Measurements from ENCODE around the gene UBE4B. TPM values are rescaled to one million over a fixed set of nuclear protein-coding genes. Genes with fewer than 3 reads are reported as not detected.
A peak's percentile ranks its signal among the peaks of the same experiment; 100 is the strongest.
"Not testable (repeated sequence)": the region's sequence is repeated elsewhere in the genome, so short reads cannot be mapped to it uniquely, and the experiment has no call there.

Gene UBE4B
- total RNA-seq, 1 experiment from 2014 or later, result 54.7 TPM

DNA sequence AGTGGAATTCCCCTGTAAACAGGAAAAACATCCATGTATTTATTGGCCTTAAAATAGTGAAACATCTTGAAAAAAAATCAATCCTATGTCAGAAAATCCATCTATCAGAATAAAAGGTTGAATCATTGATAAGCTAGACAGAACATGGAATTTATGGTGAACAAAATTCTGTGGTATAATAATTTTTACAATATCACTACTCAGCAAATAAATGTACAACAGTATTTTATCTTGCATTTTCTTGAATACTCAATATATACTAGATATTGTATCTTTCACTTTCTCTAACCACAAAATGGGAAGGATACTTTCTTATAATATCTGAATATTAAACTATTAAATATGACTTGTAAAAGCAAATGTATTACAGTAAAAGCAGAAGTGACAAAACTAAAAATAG is 5.7 kb upstream of the UBE4B start:
- ChIA-PET CTCF (no interaction called here), POLR2A (no interaction called here)
- DNase-seq (ENCODE audit: low read depth, low spot score), result no peak
- no peak for ATAC-seq
- Histone ChIP-seq H3K9me3 (ENCODE audit: control insufficient read depth, insufficient read depth, low read depth, low read length) (no peaks in the 10 kb centered on the region), H3K4me3 (ENCODE audit: low read depth in 2 of 2, low read length in 2 of 2) (no peak overlapping the region), H3K27me3 (ENCODE audit: control insufficient read depth, insufficient read depth, low read length) (no peaks in the 10 kb centered on the region), H3K36me3 (ENCODE audit: control insufficient read depth, insufficient read depth, low read length) (no peaks in the 10 kb centered on the region), H3K4me1 (ENCODE audit: control insufficient read depth, insufficient read depth, low read length) (peaks cover 11% of the 10 kb centered on the region; the same call in 1 of the 2 replicates), H3K27ac (ENCODE audit: low read length) (no peak overlapping the region)
- in situ Hi-C loops (cut with HindIII; ENCODE audit: low pct_unique_long_range_greater_than_20kb, low sequenced_read_pairs), result no loop called here
- no peak for TF ChIP-seq POLR2AphosphoS5 (IDR thresholded peaks at IDR 0.05; ENCODE audit: low read depth, low read length)
- TF ChIP-seq, protein P1, sequence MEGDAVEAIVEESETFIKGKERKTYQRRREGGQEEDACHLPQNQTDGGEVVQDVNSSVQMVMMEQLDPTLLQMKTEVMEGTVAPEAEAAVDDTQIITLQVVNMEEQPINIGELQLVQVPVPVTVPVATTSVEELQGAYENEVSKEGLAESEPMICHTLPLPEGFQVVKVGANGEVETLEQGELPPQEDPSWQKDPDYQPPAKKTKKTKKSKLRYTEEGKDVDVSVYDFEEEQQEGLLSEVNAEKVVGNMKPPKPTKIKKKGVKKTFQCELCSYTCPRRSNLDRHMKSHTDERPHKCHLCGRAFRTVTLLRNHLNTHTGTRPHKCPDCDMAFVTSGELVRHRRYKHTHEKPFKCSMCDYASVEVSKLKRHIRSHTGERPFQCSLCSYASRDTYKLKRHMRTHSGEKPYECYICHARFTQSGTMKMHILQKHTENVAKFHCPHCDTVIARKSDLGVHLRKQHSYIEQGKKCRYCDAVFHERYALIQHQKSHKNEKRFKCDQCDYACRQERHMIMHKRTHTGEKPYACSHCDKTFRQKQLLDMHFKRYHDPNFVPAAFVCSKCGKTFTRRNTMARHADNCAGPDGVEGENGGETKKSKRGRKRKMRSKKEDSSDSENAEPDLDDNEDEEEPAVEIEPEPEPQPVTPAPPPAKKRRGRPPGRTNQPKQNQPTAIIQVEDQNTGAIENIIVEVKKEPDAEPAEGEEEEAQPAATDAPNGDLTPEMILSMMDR (IDR thresholded peaks at IDR 0.05), result no peak
- TF ChIP-seq, protein P2, sequence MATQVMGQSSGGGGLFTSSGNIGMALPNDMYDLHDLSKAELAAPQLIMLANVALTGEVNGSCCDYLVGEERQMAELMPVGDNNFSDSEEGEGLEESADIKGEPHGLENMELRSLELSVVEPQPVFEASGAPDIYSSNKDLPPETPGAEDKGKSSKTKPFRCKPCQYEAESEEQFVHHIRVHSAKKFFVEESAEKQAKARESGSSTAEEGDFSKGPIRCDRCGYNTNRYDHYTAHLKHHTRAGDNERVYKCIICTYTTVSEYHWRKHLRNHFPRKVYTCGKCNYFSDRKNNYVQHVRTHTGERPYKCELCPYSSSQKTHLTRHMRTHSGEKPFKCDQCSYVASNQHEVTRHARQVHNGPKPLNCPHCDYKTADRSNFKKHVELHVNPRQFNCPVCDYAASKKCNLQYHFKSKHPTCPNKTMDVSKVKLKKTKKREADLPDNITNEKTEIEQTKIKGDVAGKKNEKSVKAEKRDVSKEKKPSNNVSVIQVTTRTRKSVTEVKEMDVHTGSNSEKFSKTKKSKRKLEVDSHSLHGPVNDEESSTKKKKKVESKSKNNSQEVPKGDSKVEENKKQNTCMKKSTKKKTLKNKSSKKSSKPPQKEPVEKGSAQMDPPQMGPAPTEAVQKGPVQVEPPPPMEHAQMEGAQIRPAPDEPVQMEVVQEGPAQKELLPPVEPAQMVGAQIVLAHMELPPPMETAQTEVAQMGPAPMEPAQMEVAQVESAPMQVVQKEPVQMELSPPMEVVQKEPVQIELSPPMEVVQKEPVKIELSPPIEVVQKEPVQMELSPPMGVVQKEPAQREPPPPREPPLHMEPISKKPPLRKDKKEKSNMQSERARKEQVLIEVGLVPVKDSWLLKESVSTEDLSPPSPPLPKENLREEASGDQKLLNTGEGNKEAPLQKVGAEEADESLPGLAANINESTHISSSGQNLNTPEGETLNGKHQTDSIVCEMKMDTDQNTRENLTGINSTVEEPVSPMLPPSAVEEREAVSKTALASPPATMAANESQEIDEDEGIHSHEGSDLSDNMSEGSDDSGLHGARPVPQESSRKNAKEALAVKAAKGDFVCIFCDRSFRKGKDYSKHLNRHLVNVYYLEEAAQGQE (IDR thresholded peaks at IDR 0.05; ENCODE audit: insufficient read depth in 1 of 2, low read depth in 2 of 2, low read length in 1 of 2), result no peak
- TF ChIP-seq SIN3A (IDR thresholded peaks at IDR 0.05; ENCODE audit: borderline replicate concordance, insufficient read depth, low read depth, low read length), result no peak
- TF ChIP-seq TCF7L2 (IDR thresholded peaks at IDR 0.05; ENCODE audit: low read depth, low read length), result no peak
- BruUV-seq (replicated peaks), result no TSS peak
- intact Hi-C loops (cut with micrococcal nuclease; ENCODE audit: unreplicated experiment), result no loop called here

DNA sequence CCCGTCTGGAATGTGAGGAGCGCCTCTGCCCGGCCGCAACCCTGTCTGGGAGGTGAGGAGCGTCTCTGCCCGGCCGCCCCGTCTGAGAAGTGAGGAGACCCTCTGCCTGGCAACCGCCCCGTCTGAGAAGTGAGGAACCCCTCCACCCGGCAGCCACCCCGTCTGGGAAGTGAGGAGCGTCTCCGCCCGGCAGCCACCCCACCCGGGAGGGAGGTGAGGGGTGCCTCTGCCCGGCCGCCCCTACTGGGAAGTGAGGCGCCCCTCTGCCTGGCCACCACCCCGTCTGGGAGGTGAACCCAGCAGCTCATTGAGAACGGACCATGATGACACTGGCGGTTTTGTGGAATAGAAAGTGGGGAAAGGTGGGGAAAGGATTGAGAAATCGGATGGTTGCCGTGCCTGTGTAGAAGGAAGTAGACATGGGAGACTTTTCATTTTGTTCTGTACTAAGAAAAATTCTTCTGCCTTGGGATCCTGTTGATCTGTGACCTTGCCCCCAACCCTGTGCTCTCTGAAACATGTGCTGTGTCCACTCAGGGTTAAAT is 3.7 kb upstream of the UBE4B start:
- H3K27ac ChIP-seq (ENCODE audit: low read length); H3K9me3 ChIP-seq (ENCODE audit: control insufficient read depth, insufficient read depth, low read depth, low read length); POLR2A ChIA-PET; in situ Hi-C loops (cut with HindIII; ENCODE audit: low pct_unique_long_range_greater_than_20kb, low sequenced_read_pairs); H3K27me3 ChIP-seq (ENCODE audit: control insufficient read depth, insufficient read depth, low read length); BruUV-seq (replicated peaks); H3K36me3 ChIP-seq (ENCODE audit: control insufficient read depth, insufficient read depth, low read length); H3K4me3 ChIP-seq (ENCODE audit: low read depth in 2 of 2, low read length in 2 of 2); intact Hi-C loops (cut with micrococcal nuclease; ENCODE audit: unreplicated experiment); CTCF ChIA-PET; DNase-seq (ENCODE audit: low read depth, low spot score); ATAC-seq: not testable (repeated sequence)
- H3K4me1 ChIP-seq (ENCODE audit: control insufficient read depth, insufficient read depth, low read length), result peaks cover 11% of the 10 kb centered on the region; the same call in 1 of the 2 replicates

DNA sequence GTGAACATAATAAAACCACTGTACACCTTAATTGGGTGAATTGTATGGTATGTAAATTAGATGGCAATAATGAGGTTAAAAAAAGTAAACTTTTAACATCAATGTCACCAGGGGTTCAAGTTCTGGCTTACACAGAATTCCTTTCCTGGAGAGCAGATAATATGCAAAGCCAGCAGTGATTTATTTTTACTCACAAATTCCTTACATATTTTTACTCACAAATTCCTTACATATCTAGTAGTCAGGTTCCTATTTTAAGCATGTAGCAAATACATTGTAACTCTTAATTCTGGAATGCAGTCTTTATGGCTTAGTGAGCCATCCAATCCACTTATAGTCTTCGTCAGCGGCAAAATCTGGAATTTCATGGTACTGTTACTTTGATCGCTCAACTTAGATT is 1.3 kb upstream of the UBE4B start:
- peak overlapping the region; percentile 74 for H3K27ac ChIP-seq (ENCODE audit: low read length)
- in situ Hi-C loops (cut with HindIII; ENCODE audit: low pct_unique_long_range_greater_than_20kb, low sequenced_read_pairs) (no loop called here), intact Hi-C loops (cut with micrococcal nuclease; ENCODE audit: unreplicated experiment) (no loop called here)
- peaks cover 5% of the 10 kb centered on the region; the same call in 1 of the 2 replicates for H3K36me3 ChIP-seq (ENCODE audit: control insufficient read depth, insufficient read depth, low read length)
- TF ChIP-seq, protein P2 (IDR thresholded peaks at IDR 0.05; ENCODE audit: insufficient read depth in 1 of 2, low read depth in 2 of 2, low read length in 1 of 2), result no peak
- TF ChIP-seq SIN3A (IDR thresholded peaks at IDR 0.05; ENCODE audit: borderline replicate concordance, insufficient read depth, low read depth, low read length) (no peak), POLR2AphosphoS5 (IDR thresholded peaks at IDR 0.05; ENCODE audit: low read depth, low read length) (no peak), TCF7L2 (IDR thresholded peaks at IDR 0.05; ENCODE audit: low read depth, low read length) (no peak)
- TF ChIP-seq, protein P1 (IDR thresholded peaks at IDR 0.05), result no peak
- no TSS peak for BruUV-seq (replicated peaks)
- ATAC-seq (no peak), DNase-seq (ENCODE audit: low read depth, low spot score) (no peak)
- H3K9me3 ChIP-seq (ENCODE audit: control insufficient read depth, insufficient read depth, low read depth, low read length), result no peaks in the 10 kb centered on the region
- ChIA-PET CTCF (no interaction called here), POLR2A (interaction anchor here (0.7 kb wide), 1 partner anchor 25 kb away, joined by 8 read pairs; no protein-coding TSS in a partner anchor)
- H3K4me1 ChIP-seq (ENCODE audit: control insufficient read depth, insufficient read depth, low read length), result peaks cover 11% of the 10 kb centered on the region; the same call in 1 of the 2 replicates
- no peaks in the 10 kb centered on the region for H3K27me3 ChIP-seq (ENCODE audit: control insufficient read depth, insufficient read depth, low read length)
- H3K4me3 ChIP-seq (ENCODE audit: low read depth in 2 of 2, low read length in 2 of 2), result peak overlapping the region; percentile 35 to 47; a peak in 3 of 4 replicates
